ENCODE measurements around the gene CMBL. TPM values are rescaled to one million over a fixed set of nuclear protein-coding genes. Genes with fewer than 3 reads are reported as not detected.

The CMBL gene
- total RNA-seq, 1 experiment from 2014 or later, result 12.9 TPM

- no TSS peak for BruUV-seq (replicated peaks)
- Mint-ChIP-seq H3K4me1 (ENCODE audit: low read depth, unreplicated experiment) (peaks cover 18% of the 10 kb centered on the region), H3K4me3 (ENCODE audit: low read depth, unreplicated experiment) (no peak overlapping the region), H3K27me3 (ENCODE audit: unreplicated experiment) (no peaks in the 10 kb centered on the region), H3K36me3 (ENCODE audit: insufficient read depth, unreplicated experiment) (peaks cover 49% of the 10 kb centered on the region), H3K27ac (ENCODE audit: unreplicated experiment) (no peak overlapping the region), H3K9me3 (ENCODE audit: low read depth, unreplicated experiment) (no peaks in the 10 kb centered on the region)
- DNase-seq, result no peak
- CTCF ChIA-PET, result no interaction called here
- intact Hi-C loops (cut with micrococcal nuclease; ENCODE audit: unreplicated experiment), result no loop called here
- no peak for TF ChIP-seq CTCF (IDR thresholded peaks at IDR 0.05; ENCODE audit: unreplicated experiment)
These were observed 43.1 kb downstream of the CMBL start for GRCh38 chr5:10264604-10265003.

GRCh38 chr5:10262995-10263394 lies 44.7 kb downstream of the CMBL start:
- Mint-ChIP-seq H3K4me3 (ENCODE audit: low read depth, unreplicated experiment) (no peak overlapping the region), H3K9me3 (ENCODE audit: low read depth, unreplicated experiment) (no peaks in the 10 kb centered on the region), H3K27ac (ENCODE audit: unreplicated experiment) (no peak overlapping the region), H3K4me1 (ENCODE audit: low read depth, unreplicated experiment) (peaks cover 25% of the 10 kb centered on the region), H3K27me3 (ENCODE audit: unreplicated experiment) (no peaks in the 10 kb centered on the region), H3K36me3 (ENCODE audit: insufficient read depth, unreplicated experiment) (peaks cover 61% of the 10 kb centered on the region)
- no TSS peak for BruUV-seq (replicated peaks)
- CTCF ChIA-PET, result interaction anchor here (0.7 kb wide), 1 partner anchor 14 kb away, joined by 6 read pairs; no protein-coding TSS in a partner anchor
- no peak for TF ChIP-seq CTCF (IDR thresholded peaks at IDR 0.05; ENCODE audit: unreplicated experiment)
- DNase-seq, result no peak
- intact Hi-C loops (cut with micrococcal nuclease; ENCODE audit: unreplicated experiment), result no loop called here

- H3K9me3 Mint-ChIP-seq (ENCODE audit: low read depth, unreplicated experiment), result no peaks in the 10 kb centered on the region
- H3K27me3 Mint-ChIP-seq (ENCODE audit: unreplicated experiment), result no peaks in the 10 kb centered on the region
- H3K4me3 Mint-ChIP-seq (ENCODE audit: low read depth, unreplicated experiment), result no peak overlapping the region
- intact Hi-C loops (cut with micrococcal nuclease; ENCODE audit: unreplicated experiment), result no loop called here
- no peak overlapping the region for H3K27ac Mint-ChIP-seq (ENCODE audit: unreplicated experiment)
- TF ChIP-seq CTCF (IDR thresholded peaks at IDR 0.05; ENCODE audit: unreplicated experiment), result no peak
- no peak for DNase-seq
- peaks cover 60% of the 10 kb centered on the region for H3K36me3 Mint-ChIP-seq (ENCODE audit: insufficient read depth, unreplicated experiment)
- CTCF ChIA-PET, result interaction anchor here (0.7 kb wide), 1 partner anchor 13 kb away, joined by 6 read pairs; no protein-coding TSS in a partner anchor
- BruUV-seq (replicated peaks), result no TSS peak
- peaks cover 26% of the 10 kb centered on the region for H3K4me1 Mint-ChIP-seq (ENCODE audit: low read depth, unreplicated experiment)
These were observed 45.5 kb downstream of the CMBL start for GRCh38 chr5:10262121-10262774.

GRCh38 chr5:10261065-10261464 lies 46.6 kb downstream of the CMBL start:
- Mint-ChIP-seq H3K27ac (ENCODE audit: unreplicated experiment) (no peak overlapping the region), H3K36me3 (ENCODE audit: insufficient read depth, unreplicated experiment) (peaks cover 63% of the 10 kb centered on the region), H3K9me3 (ENCODE audit: low read depth, unreplicated experiment) (no peaks in the 10 kb centered on the region), H3K4me3 (ENCODE audit: low read depth, unreplicated experiment) (no peak overlapping the region), H3K27me3 (ENCODE audit: unreplicated experiment) (no peaks in the 10 kb centered on the region), H3K4me1 (ENCODE audit: low read depth, unreplicated experiment) (peaks cover 17% of the 10 kb centered on the region)
- no TSS peak for BruUV-seq (replicated peaks)
- no peak for DNase-seq
- CTCF ChIA-PET, result interaction anchor here (0.6 kb wide), 1 partner anchor 9 kb away, joined by 3 read pairs; no protein-coding TSS in a partner anchor
- intact Hi-C loops (cut with micrococcal nuclease; ENCODE audit: unreplicated experiment), result no loop called here
- no peak for TF ChIP-seq CTCF (IDR thresholded peaks at IDR 0.05; ENCODE audit: unreplicated experiment)
